ENCODE measurements around the gene CACHD1. TPM values are rescaled to one million over a fixed set of nuclear protein-coding genes. Genes with fewer than 3 reads are reported as not detected.

Gene CACHD1
- total RNA-seq = 5.2 and 9.5 TPM in 2 replicates

DNA sequence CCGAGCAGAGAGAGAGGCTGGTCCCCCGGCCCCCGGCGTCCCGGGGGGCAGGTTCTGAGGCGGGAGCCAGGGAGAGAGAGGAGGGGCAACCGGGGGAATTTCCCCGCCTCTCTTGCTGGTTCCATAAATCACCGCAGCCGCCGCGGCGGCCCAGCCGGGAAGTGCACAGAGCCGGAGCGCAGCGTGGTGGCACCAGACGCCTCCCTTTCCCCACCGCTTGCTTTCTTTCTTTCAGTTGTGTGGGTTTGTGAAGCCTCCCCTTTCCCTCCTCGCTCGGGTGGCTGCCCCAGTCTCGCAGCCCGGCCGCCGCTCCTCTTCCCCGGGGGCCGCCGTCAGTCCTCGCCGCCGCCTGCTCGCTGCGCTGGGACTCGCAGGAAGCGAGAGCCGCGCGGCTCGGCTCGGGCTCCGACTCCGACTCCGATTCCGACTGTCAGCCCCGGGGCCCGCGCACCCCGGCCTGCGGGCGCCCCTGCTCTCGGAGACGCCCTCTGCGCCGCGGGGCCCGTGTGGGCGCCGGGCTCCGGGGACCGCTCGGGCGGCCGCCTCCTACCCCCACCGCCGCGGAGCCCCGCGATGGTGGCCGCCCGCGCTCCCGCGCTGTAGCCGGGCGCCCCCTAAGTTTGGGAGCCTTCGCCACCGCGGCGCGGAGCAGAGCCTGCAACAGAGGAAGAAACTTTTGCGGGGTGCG is at the start of gene CACHD1:
Gene CACHD1 (plus strand): TSS at position 153 of the 688 bp plus-strand sequence. CDS start 616 bp downstream, outside the sequence.

All from smooth muscle cell of the umbilical artery (primary cell).